Chondrocyte (in vitro differentiated cells): ENCODE data around the gene RNF215. TPM values are rescaled to one million over a fixed set of nuclear protein-coding genes. Genes with fewer than 3 reads are reported as not detected.

Source experiments
- DNase-seq: peaks from one replicate; pipeline ENCODE4 v3.0.0; 2021; ENCODE audit warnings: mixed read lengths, low spot score
- H3K27ac Mint-ChIP-seq: one replicate; pipeline ENCODE4 v1.8.0; 2021; ENCODE audit warnings: mild to moderate bottlenecking, moderate library complexity, mixed read lengths; ENCODE audit not compliant: unreplicated experiment
- H3K27me3 Mint-ChIP-seq: 2 replicates; pipeline ENCODE4 v1.8.0; 2021; ENCODE audit warnings: low read depth, mixed read lengths
- H3K36me3 Mint-ChIP-seq: 2 replicates; pipeline ENCODE4 v1.8.0; 2021; ENCODE audit warnings: low read depth, mixed read lengths
- H3K4me1 Mint-ChIP-seq: 2 replicates; pipeline ENCODE4 v1.8.0; 2021; ENCODE audit warnings: low read depth, mild to moderate bottlenecking, mixed read lengths
- H3K4me3 Mint-ChIP-seq: one replicate; pipeline ENCODE4 v1.8.0; 2021; ENCODE audit warnings: mild to moderate bottlenecking, moderate library complexity, mixed read lengths; ENCODE audit not compliant: unreplicated experiment
- H3K9me3 Mint-ChIP-seq: 2 replicates; pipeline ENCODE4 v1.8.0; 2021; ENCODE audit warnings: low read depth, mixed read lengths
- CTCF ChIP-seq: fragments of 200-600 bp; sonication (generic); IDR thresholded peaks from 2 replicates; pipeline ENCODE4 v1.5.0; 2021; ENCODE audit warnings: antibody characterized with exemption, mild to moderate bottlenecking, moderate library complexity
- total RNA-seq: library from RNA; stranded (reverse); gene quantifications from 3 replicates; pipeline ENCODE4 v1.2.1, GENCODE V29; 2021

RNF215 gene
- total RNA-seq, 1 donor from 2014 or later, result 35.2 TPM

DNA sequence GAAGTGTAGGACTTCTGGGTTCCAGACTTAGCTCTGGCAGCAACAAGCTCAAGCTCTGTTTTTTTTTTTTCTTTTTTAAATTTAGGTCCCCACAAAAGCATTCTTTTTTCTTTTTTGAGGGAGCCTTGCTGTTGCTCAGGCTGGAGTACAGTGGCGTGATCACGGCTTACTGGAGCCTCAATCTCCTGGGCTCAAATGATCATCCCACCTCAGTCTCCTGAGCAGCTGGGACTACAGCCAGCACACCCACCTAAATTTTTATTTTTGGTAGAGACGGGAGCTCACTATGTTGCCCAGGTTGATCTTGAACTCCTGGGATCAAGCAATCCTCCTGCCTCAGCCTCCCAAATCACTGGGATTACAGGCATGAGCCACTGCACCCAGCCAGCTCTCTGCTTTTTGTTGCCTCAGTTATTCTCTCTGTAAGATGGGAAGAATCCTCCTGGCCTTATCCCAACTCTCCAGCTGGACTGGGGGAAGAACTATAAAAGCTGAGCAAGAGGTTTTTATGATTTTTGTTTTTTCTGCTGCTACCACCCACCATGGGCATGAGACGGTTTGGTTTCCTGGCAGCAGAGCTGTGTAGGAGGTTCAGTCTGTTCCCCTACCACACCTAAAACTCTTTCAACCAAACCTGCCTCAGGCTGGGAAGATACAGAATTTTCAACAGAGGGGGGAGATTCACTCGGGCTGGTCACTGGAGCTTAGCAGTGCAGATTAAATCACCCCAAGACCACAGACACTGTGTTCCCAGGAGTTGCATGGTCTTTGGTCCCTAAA lies 26.7 kb upstream of the RNF215 start:
- Mint-ChIP-seq H3K27me3 (no peaks in the 10 kb centered on the region), H3K4me3 (no peak overlapping the region), H3K4me1 (peaks cover 24% of the 10 kb centered on the region), H3K36me3 (peaks cover 26% of the 10 kb centered on the region), H3K9me3 (no peaks in the 10 kb centered on the region), H3K27ac (no peak overlapping the region)
- TF ChIP-seq CTCF, result no peak
- no peak for DNase-seq

DNA sequence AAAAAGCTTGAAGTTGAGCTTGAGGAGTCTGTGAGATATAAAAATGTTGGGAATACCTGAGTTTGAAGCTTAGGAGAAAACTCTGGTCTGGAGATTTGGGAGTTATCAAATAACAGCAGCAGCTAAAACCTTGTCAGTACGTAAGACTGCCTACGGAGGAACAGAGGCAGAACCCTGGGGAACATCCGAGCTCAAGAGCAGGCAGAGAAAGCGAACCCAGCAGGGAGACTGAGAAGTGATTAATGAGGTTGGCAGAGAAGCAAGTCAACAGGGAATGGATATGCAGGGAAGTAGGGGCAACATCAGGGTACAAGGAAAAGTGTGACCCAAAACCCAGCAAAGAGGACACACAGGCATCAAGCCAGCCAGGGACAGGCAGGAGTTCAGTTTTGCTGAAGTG lies 25.8 kb upstream of the RNF215 start:
- Mint-ChIP-seq H3K27me3 (no peaks in the 10 kb centered on the region), H3K4me1 (peaks cover 32% of the 10 kb centered on the region), H3K27ac (peak overlapping the region; percentile 57), H3K9me3 (no peaks in the 10 kb centered on the region), H3K36me3 (peaks cover 26% of the 10 kb centered on the region), H3K4me3 (no peak overlapping the region)
- DNase-seq, result no peak
- no peak for TF ChIP-seq CTCF

DNA sequence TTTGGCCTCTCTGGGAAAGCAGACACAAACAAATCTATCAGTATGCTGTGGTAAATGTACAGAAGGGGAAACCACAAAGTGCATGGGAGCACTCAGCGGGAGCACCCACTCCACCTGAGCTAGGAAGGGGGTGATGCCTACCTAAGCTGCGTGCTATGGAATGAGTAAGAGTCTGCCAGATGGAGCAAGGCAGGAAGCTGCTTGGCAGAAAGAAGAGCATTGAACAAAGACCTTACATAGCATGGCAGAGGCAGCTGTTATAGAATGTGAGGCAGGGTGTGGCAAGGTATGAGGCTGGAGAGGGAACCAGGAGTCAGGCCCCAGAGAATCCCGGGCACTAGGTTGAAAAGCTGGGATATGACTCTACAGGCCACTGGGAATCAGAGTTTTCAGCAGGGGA lies 24.6 kb upstream of the RNF215 start:
- DNase-seq, result no peak
- Mint-ChIP-seq H3K4me3 (no peak overlapping the region), H3K27ac (no peak overlapping the region), H3K9me3 (no peaks in the 10 kb centered on the region), H3K4me1 (peaks cover 32% of the 10 kb centered on the region), H3K36me3 (peaks cover 28% of the 10 kb centered on the region), H3K27me3 (no peaks in the 10 kb centered on the region)
- TF ChIP-seq CTCF, result no peak

- Mint-ChIP-seq H3K4me3 (no peak overlapping the region), H3K27me3 (no peaks in the 10 kb centered on the region), H3K9me3 (no peaks in the 10 kb centered on the region), H3K36me3 (peaks cover 19% of the 10 kb centered on the region), H3K27ac (peak overlapping the region; percentile 76), H3K4me1 (peaks cover 26% of the 10 kb centered on the region)
- DNase-seq, result no peak
- no peak for TF ChIP-seq CTCF
Measured at GRCh38 chr22:30408388-30409102, 21.3 kb upstream of the RNF215 start.

DNA sequence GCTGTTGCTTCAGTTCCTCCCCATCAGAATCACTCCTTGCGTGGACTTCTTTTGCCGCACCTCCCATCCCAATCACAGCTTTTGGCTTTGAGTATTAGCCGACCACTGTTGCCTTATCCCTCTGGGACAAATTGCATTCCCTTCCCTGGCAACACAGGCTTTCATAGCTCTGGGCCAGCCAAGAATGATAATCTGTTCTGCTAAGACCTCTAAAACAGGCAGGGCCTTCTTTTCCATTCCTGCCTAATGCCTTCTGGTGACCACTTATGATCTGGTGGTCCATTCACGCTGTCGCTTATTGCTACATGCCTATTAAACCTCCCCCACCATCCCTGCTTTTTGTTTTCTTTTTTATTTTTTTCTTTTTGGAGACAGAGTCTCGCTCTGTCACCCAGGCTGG lies 19.2 kb upstream of the RNF215 start:
- no peak for DNase-seq
- Mint-ChIP-seq H3K27ac (no peak overlapping the region), H3K36me3 (peaks cover 8% of the 10 kb centered on the region), H3K4me1 (peaks cover 25% of the 10 kb centered on the region), H3K27me3 (no peaks in the 10 kb centered on the region), H3K4me3 (no peak overlapping the region), H3K9me3 (no peaks in the 10 kb centered on the region)
- no peak for TF ChIP-seq CTCF
